Progenitor cell of endocrine pancreas (in vitro differentiated cells): ENCODE measurements around the gene CACUL1. TPM values are rescaled to one million over a fixed set of nuclear protein-coding genes. Genes with fewer than 3 reads are reported as not detected.

Experiments used
- DNase-seq: peaks from one replicate; pipeline ENCODE4 v3.0.0; 2021; ENCODE audit warnings: low spot score; ENCODE audit not compliant: unreplicated experiment
- H3K27ac Mint-ChIP-seq: 2 replicates; pipeline ENCODE4 v1.8.0; 2021; ENCODE audit warnings: mild to moderate bottlenecking, moderate library complexity, mixed read lengths
- H3K27me3 Mint-ChIP-seq: 2 replicates; pipeline ENCODE4 v1.8.0; 2021; ENCODE audit warnings: mixed read lengths
- H3K36me3 Mint-ChIP-seq: 2 replicates; pipeline ENCODE4 v1.8.0; 2022; ENCODE audit warnings: mixed read lengths; ENCODE audit not compliant: insufficient read depth
- H3K4me1 Mint-ChIP-seq: 2 replicates; pipeline ENCODE4 v1.8.0; 2021; ENCODE audit warnings: low read depth, mixed read lengths
- H3K4me3 Mint-ChIP-seq: 2 replicates; pipeline ENCODE4 v1.8.0; 2021; ENCODE audit warnings: low read depth, mild to moderate bottlenecking, moderate library complexity, mixed read lengths
- H3K9me3 Mint-ChIP-seq: 2 replicates; pipeline ENCODE4 v1.8.0; 2021; ENCODE audit warnings: low read depth, mixed read lengths
- CTCF ChIP-seq: fragments of 200-600 bp; sonication (generic); IDR thresholded peaks from one replicate; pipeline ENCODE4 v1.5.0; 2021; ENCODE audit warnings: antibody characterized with exemption, mild to moderate bottlenecking; ENCODE audit not compliant: unreplicated experiment
- total RNA-seq: library from RNA; stranded (reverse); gene quantifications from 2 replicates; pipeline ENCODE4 v1.2.1, GENCODE V29; 2021

The CACUL1 gene
- total RNA-seq, 1 donor from 2014 or later = 58.5 TPM

- no peak for TF ChIP-seq CTCF
- Mint-ChIP-seq H3K27me3 (no peaks in the 10 kb centered on the region), H3K27ac (no peak overlapping the region), H3K36me3 (no peaks in the 10 kb centered on the region), H3K4me1 (peaks cover 5% of the 10 kb centered on the region), H3K4me3 (no peak overlapping the region), H3K9me3 (peaks cover 9% of the 10 kb centered on the region)
- DNase-seq = no peak
Observed at GRCh38 chr10:118775478-118775877, 20.7 kb upstream of the CACUL1 start.

- no peak for TF ChIP-seq CTCF
- DNase-seq = no peak
Observed at GRCh38 chr10:118773041-118773440, 18.3 kb upstream of the CACUL1 start.

GRCh38 chr10:118771976-118772375 is 17.2 kb upstream of the CACUL1 start:
- H3K4me1 Mint-ChIP-seq = no peaks in the 10 kb centered on the region
- no peaks in the 10 kb centered on the region for H3K27me3 Mint-ChIP-seq
- DNase-seq = no peak
- H3K27ac Mint-ChIP-seq = no peak overlapping the region
- H3K36me3 Mint-ChIP-seq = no peaks in the 10 kb centered on the region
- H3K9me3 Mint-ChIP-seq = peaks cover 15% of the 10 kb centered on the region
- H3K4me3 Mint-ChIP-seq = no peak overlapping the region
- TF ChIP-seq CTCF = no peak

More at GRCh38 chr10:118773041-118773440, 18.3 kb upstream of the CACUL1 start:
- Mint-ChIP-seq H3K36me3 (no peaks in the 10 kb centered on the region), H3K4me3 (no peak overlapping the region), H3K27me3 (no peaks in the 10 kb centered on the region), H3K27ac (no peak overlapping the region), H3K4me1 (no peaks in the 10 kb centered on the region), H3K9me3 (peaks cover 17% of the 10 kb centered on the region)

- Mint-ChIP-seq H3K4me1 (no peaks in the 10 kb centered on the region), H3K36me3 (no peaks in the 10 kb centered on the region), H3K9me3 (peaks cover 10% of the 10 kb centered on the region), H3K4me3 (no peak overlapping the region), H3K27ac (no peak overlapping the region), H3K27me3 (no peaks in the 10 kb centered on the region)
- TF ChIP-seq CTCF = no peak
- no peak for DNase-seq
Observed at GRCh38 chr10:118769898-118770600, 15.3 kb upstream of the CACUL1 start.

- no peak for TF ChIP-seq CTCF
- Mint-ChIP-seq H3K27me3 (no peaks in the 10 kb centered on the region), H3K4me1 (peaks cover 5% of the 10 kb centered on the region), H3K9me3 (peaks cover 10% of the 10 kb centered on the region), H3K36me3 (no peaks in the 10 kb centered on the region), H3K27ac (no peak overlapping the region), H3K4me3 (no peak overlapping the region)
- no peak for DNase-seq
Observed at GRCh38 chr10:118768041-118768919, 13.5 kb upstream of the CACUL1 start.
